ENCODE results near the gene MLLT6.

DNA sequence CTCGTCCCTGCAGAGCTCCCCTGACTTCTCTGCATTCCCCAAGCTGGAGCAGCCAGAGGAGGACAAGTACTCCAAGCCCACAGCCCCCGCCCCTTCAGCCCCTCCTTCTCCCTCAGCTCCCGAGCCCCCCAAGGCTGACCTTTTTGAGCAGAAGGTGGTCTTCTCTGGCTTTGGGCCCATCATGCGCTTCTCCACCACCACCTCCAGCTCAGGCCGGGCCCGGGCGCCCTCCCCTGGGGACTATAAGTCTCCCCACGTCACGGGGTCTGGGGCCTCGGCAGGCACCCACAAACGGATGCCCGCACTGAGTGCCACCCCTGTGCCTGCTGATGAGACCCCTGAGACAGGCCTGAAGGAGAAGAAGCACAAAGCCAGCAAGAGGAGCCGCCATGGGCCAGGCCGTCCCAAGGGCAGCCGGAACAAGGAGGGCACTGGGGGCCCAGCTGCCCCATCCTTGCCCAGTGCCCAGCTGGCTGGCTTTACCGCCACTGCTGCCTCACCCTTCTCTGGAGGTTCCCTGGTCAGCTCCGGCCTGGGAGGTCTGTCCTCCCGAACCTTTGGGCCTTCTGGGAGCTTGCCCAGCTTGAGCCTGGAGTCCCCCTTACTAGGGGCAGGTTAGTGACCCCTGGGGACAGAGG is 11.4 kb downstream of the MLLT6 start:
- TF ChIP-seq, protein P1, sequence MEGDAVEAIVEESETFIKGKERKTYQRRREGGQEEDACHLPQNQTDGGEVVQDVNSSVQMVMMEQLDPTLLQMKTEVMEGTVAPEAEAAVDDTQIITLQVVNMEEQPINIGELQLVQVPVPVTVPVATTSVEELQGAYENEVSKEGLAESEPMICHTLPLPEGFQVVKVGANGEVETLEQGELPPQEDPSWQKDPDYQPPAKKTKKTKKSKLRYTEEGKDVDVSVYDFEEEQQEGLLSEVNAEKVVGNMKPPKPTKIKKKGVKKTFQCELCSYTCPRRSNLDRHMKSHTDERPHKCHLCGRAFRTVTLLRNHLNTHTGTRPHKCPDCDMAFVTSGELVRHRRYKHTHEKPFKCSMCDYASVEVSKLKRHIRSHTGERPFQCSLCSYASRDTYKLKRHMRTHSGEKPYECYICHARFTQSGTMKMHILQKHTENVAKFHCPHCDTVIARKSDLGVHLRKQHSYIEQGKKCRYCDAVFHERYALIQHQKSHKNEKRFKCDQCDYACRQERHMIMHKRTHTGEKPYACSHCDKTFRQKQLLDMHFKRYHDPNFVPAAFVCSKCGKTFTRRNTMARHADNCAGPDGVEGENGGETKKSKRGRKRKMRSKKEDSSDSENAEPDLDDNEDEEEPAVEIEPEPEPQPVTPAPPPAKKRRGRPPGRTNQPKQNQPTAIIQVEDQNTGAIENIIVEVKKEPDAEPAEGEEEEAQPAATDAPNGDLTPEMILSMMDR (IDR thresholded peaks at IDR 0.05) = no peak
- TF ChIP-seq POLR2A (IDR thresholded peaks at IDR 0.05) = no peak
